Activated T-cell treated with anti-CD3 and anti-CD28 coated beads, Interleukin-2, amount 50 U/mL, for 4 hours (primary cell): ENCODE measurements around the gene AKAP17A. TPM values are rescaled to one million over a fixed set of nuclear protein-coding genes. Genes with fewer than 3 reads are reported as not detected.
A peak's percentile ranks its signal among the peaks of the same experiment; 100 is the strongest.

Source experiments
- ATAC-seq, 2 donors: fragments of 200-7000 bp; cut with Tn5 transposase; one replicate each; pipeline ENCODE4 v1.10.0; 2021
- DNase-seq: peaks from one replicate; pipeline ENCODE4 v3.0.0-alpha.2; 2020
- H3K27me3 Mint-ChIP-seq: one replicate; pipeline ENCODE4 v1.8.0; 2021; ENCODE audit warnings: low read depth, mixed read lengths
- H3K36me3 Mint-ChIP-seq: one replicate; pipeline ENCODE4 v1.8.0; 2022; ENCODE audit warnings: mixed read lengths; ENCODE audit not compliant: insufficient read depth
- H3K4me1 Mint-ChIP-seq: one replicate; pipeline ENCODE4 v1.8.0; 2021; ENCODE audit warnings: low read depth, mixed read lengths
- H3K4me3 Mint-ChIP-seq: one replicate; pipeline ENCODE4 v1.8.0; 2021; ENCODE audit warnings: mild to moderate bottlenecking, moderate library complexity, mixed read lengths
- H3K9me3 Mint-ChIP-seq: one replicate; pipeline ENCODE4 v1.8.0; 2021; ENCODE audit warnings: mixed read lengths
- total RNA-seq, 3 donors: library from RNA; stranded (reverse); gene quantifications; one replicate each; pipeline ENCODE4 v1.2.1, GENCODE V29; 2021

AKAP17A gene
- total RNA-seq, 3 donors from 2014 or later = 56.3 to 62.6 (median 60.6) TPM

DNA sequence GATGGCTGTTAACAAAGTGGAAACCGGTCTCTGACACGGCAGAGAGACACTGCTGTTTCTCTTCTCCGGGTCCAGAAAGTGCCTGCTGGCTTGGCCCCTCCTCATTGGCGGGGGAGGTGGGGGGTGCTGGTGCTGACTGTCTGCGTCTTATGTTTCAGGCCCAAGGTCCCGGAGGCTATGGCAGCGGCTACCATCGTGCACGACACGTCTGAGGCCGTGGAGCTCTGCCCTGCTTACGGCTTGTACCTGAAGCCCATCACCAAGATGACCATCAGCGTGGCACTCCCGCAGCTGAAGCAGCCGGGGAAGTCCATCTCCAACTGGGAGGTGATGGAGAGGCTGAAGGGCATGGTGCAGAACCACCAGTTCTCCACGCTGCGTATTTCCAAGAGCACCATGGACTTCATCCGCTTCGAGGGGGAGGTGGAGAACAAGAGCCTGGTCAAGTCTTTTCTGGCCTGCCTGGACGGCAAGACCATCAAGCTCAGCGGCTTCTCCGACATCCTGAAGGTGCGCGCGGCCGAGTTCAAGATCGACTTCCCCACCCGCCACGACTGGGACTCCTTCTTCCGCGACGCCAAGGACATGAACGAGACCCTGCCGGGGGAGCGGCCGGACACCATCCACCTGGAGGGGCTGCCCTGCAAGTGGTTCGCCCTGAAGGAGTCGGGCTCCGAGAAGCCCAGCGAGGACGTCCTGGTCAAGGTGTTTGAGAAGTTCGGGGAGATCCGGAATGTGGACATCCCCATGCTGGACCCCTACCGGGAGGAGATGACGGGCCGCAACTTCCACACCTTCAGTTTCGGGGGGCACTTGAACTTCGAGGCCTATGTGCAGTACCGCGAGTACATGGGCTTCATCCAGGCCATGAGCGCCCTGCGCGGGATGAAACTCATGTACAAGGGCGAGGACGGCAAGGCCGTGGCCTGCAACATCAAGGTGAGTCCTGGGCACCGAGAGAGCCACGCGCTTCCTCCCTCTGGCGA lies 2.2 kb downstream of the AKAP17A start:
- peak overlapping the region; percentile 92 for H3K4me3 Mint-ChIP-seq
- H3K9me3 Mint-ChIP-seq = no peaks in the 10 kb centered on the region
- no peak for DNase-seq
- H3K36me3 Mint-ChIP-seq = peaks cover 37% of the 10 kb centered on the region
- no peaks in the 10 kb centered on the region for H3K27me3 Mint-ChIP-seq
- peaks cover 26% of the 10 kb centered on the region for H3K4me1 Mint-ChIP-seq
- no peak for ATAC-seq

- H3K9me3 Mint-ChIP-seq = no peaks in the 10 kb centered on the region
- peaks cover 45% of the 10 kb centered on the region for H3K36me3 Mint-ChIP-seq
- no peak overlapping the region for H3K4me3 Mint-ChIP-seq
- H3K27me3 Mint-ChIP-seq = no peaks in the 10 kb centered on the region
- no peak for DNase-seq
- H3K4me1 Mint-ChIP-seq = peaks cover 26% of the 10 kb centered on the region
- no peak for ATAC-seq
Observed at GRCh38 chrX:1595711-1596060, 4.3 kb downstream of the AKAP17A start.

- DNase-seq = no peak
- Mint-ChIP-seq H3K9me3 (no peaks in the 10 kb centered on the region), H3K36me3 (peaks cover 49% of the 10 kb centered on the region), H3K4me1 (peaks cover 26% of the 10 kb centered on the region), H3K4me3 (no peak overlapping the region), H3K27me3 (no peaks in the 10 kb centered on the region)
- ATAC-seq = no peak
Observed at GRCh38 chrX:1596676-1597344, 5.4 kb downstream of the AKAP17A start.

DNA sequence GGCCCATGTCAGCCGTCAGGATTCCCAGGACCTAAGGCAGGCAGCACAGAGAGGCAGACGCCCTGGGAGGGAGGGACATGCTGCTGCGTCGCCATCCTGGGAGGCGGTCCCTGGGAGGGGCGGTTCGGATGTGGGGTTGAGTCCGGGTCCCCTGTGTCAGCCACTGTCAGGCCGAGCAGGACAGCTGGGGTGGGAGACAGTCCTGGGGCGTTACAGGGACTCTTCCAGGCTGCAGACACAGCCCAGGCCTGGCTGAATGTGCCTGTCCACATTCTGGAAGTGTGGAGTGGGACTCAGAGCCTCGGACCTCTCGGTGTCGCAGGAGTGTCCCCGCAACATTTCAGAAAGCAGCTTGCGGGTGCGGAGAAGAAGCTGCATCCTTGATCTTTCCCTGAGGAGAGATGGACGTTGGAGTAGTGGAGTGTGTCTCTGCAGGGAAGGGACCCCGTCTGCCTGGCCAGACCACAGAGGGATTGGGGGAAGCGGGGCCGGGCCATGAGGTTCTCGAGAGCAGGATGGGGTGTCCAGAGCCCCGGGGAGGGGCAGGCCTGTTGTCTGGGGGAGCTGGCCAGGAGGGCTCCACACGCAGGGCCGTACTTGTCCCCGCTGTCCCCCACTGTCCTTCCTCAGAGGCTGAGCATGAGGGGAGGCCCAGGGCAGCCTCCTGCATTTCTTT lies 6.1 kb downstream of the AKAP17A start:
- no peaks in the 10 kb centered on the region for H3K27me3 Mint-ChIP-seq
- H3K4me3 Mint-ChIP-seq = no peak overlapping the region
- no peaks in the 10 kb centered on the region for H3K9me3 Mint-ChIP-seq
- ATAC-seq = no peak
- no peak for DNase-seq
- peaks cover 56% of the 10 kb centered on the region for H3K36me3 Mint-ChIP-seq
- H3K4me1 Mint-ChIP-seq = peaks cover 26% of the 10 kb centered on the region

DNA sequence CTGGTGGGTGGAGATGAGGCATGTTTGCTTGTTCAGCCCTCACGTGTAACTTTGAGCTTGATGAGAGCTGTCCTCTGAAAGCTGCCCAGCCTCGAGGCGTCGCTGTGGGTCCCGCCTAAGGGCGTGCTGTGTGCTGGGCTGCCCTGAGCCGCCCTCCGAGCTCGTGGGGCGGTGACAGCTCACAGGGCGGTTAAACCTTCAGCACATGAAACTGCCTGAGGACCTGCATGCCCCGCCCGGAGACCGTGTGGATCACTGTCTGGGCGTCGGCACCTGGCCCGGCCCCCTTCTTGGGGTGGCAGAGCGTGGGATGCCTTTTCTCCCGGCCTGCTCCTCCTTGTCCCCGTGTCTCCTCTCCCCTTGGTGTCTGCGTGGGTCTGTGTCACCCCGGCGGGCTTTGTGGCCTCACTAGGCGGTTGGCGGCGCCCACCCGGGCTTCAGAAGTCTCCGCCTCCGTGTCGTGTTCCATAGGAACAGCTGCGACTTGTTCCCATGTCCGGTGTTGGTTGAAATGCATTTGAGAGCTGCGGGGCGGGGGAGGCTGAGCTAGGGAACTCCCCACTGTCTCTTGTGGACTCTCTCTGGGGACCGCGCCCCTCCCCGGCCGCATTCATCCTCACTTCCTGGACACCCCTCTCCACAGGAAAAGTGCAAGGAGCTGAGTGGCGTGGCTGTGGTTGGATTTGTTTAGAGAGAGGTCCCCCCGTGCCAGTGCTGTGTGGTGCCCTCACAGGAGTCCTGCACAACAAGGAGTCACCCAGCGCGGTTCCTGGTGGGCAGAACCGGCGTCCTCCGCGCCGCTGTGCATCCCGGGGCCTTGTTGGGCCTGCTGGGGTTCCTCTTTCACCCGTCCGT lies 6.8 kb downstream of the AKAP17A start:
- peaks cover 60% of the 10 kb centered on the region for H3K36me3 Mint-ChIP-seq
- H3K27me3 Mint-ChIP-seq = no peaks in the 10 kb centered on the region
- no peak overlapping the region for H3K4me3 Mint-ChIP-seq
- H3K9me3 Mint-ChIP-seq = no peaks in the 10 kb centered on the region
- peaks cover 18% of the 10 kb centered on the region for H3K4me1 Mint-ChIP-seq
- peak in 1 of 2 donors; percentile 17 for ATAC-seq
- no peak for DNase-seq

DNA sequence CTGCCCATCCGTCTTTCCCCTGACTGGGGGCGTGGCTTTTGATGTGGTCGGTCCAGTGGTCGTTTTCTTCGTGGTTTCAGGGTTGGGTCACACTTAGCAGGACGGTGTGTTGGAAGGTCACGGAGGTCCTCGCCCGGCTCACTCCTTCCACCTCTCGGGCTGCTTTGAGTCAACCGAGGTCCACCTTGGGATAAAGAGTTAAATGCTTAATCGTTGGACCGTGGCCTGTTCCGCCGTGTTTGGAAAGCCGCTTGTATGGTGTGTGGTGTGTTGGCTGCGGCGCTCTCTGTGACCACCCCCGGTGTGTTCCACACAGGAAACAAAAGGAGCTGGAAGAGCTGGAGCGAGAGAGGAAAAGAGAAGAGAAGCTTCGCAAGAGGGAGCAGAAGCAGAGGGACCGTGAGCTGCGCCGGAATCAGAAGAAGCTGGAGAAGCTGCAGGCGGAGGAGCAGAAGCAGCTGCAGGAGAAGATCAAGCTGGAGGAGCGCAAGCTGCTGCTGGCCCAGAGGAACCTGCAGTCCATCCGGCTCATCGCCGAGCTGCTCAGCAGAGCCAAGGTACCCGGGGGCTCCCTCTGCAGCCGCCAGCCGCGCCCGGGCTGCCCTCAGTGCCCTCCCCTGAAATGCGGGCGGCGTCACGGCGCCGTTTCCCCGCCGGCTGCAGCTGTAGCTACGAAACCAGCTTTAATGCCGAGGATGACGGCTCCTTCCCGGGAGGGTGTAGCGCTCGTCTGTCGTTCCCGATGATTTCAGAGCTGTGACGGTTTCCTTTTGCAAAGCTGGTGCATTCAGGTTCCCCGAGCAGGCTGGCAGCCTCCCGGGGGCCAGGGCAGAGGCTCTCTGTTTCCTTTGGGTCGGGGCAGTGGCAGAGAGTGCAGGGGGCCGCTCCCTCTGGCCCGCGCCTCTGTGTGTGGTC lies 7.7 kb downstream of the AKAP17A start:
- no peak for ATAC-seq
- no peak for DNase-seq
- peaks cover 10% of the 10 kb centered on the region for H3K4me1 Mint-ChIP-seq
- peaks cover 57% of the 10 kb centered on the region for H3K36me3 Mint-ChIP-seq
- no peaks in the 10 kb centered on the region for H3K27me3 Mint-ChIP-seq
- H3K4me3 Mint-ChIP-seq = no peak overlapping the region
- H3K9me3 Mint-ChIP-seq = no peaks in the 10 kb centered on the region

GRCh38 chrX:1599791-1600405 lies 8.5 kb downstream of the AKAP17A start:
- DNase-seq (no peak), ATAC-seq (no peak)
- Mint-ChIP-seq H3K27me3 (no peaks in the 10 kb centered on the region), H3K9me3 (no peaks in the 10 kb centered on the region), H3K4me1 (peaks cover 7% of the 10 kb centered on the region), H3K36me3 (peaks cover 54% of the 10 kb centered on the region), H3K4me3 (no peak overlapping the region)

DNA sequence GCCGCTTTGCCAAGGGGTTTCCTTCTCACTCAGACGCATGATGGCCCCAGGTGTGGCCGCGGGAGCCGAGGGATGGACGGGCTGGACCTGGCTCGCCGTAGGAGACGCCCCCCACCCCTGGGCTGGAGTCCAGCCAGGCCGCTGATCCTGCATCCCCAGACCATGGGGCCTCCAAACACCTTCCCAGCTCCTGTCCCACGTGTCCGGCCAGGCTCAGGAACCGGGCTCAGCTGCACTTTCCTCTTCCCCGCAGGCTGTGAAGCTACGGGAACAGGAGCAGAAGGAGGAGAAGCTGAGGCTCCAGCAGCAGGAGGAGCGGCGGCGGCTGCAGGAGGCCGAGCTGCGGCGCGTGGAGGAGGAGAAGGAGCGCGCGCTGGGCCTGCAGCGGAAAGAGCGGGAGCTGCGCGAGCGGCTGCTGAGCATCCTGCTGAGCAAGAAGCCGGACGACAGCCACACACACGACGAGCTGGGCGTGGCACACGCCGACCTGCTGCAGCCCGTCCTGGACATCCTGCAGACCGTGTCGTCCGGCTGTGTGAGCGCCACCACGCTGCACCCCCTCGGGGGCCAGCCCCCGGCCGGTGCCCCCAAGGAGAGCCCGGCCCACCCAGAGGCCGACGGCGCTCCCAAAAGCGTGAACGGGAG lies 9.1 kb downstream of the AKAP17A start:
- Mint-ChIP-seq H3K27me3 (no peaks in the 10 kb centered on the region), H3K4me1 (peaks cover 2% of the 10 kb centered on the region), H3K9me3 (no peaks in the 10 kb centered on the region), H3K36me3 (peaks cover 50% of the 10 kb centered on the region), H3K4me3 (no peak overlapping the region)
- ATAC-seq = no peak
- DNase-seq = no peak

- DNase-seq (no peak), ATAC-seq (no peak)
- Mint-ChIP-seq H3K4me1 (no peaks in the 10 kb centered on the region), H3K4me3 (no peak overlapping the region), H3K27me3 (no peaks in the 10 kb centered on the region), H3K36me3 (peaks cover 46% of the 10 kb centered on the region), H3K9me3 (no peaks in the 10 kb centered on the region)
Observed at GRCh38 chrX:1601051-1601767, 9.8 kb downstream of the AKAP17A start.

DNA sequence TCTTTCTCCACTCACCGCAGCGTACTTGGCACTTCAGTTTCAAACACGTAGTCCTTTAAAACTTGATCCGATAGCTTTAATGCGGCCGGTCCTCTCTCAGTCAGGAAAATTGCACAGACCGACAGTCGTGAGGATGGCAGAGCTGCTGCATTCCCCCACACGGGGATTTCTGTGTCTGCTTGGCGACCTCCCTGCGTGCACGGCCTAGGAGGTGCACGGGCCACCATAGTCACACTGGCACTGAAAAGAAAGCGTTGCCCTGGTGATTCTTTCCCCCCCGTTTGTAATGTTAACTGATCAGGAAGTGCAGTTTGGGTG lies 10.3 kb downstream of the AKAP17A start:
- no peak for DNase-seq
- no peak for ATAC-seq
- H3K36me3 Mint-ChIP-seq = peaks cover 45% of the 10 kb centered on the region
- no peaks in the 10 kb centered on the region for H3K4me1 Mint-ChIP-seq
- no peaks in the 10 kb centered on the region for H3K27me3 Mint-ChIP-seq
- no peaks in the 10 kb centered on the region for H3K9me3 Mint-ChIP-seq
- no peak overlapping the region for H3K4me3 Mint-ChIP-seq

GRCh38 chrX:1602299-1602698 lies 10.9 kb downstream of the AKAP17A start:
- no peaks in the 10 kb centered on the region for H3K4me1 Mint-ChIP-seq
- H3K27me3 Mint-ChIP-seq = no peaks in the 10 kb centered on the region
- no peak overlapping the region for H3K4me3 Mint-ChIP-seq
- no peak for ATAC-seq
- no peaks in the 10 kb centered on the region for H3K9me3 Mint-ChIP-seq
- no peak for DNase-seq
- peaks cover 40% of the 10 kb centered on the region for H3K36me3 Mint-ChIP-seq

DNA sequence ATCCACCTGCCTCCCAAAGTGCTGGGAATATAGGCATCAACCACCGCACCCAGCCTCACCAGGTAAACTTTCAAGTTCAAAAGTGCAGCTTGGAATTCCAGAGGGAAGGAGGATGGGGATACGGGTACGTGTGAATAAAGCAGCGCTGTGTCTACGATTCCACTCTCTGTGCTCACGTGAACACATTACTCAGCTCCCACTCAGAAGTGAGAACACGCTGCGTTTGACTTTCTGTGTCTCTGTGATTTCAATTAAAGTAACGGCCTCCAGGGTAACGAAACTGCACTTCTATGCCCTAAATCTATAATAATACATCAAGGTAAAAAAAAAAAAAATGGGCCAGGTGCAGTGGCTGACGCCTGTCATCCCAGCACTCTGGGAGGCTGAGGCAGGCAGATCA lies 15.1 kb downstream of the AKAP17A start:
- Mint-ChIP-seq H3K36me3 (peaks cover 23% of the 10 kb centered on the region), H3K4me1 (no peaks in the 10 kb centered on the region), H3K9me3 (no peaks in the 10 kb centered on the region), H3K27me3 (no peaks in the 10 kb centered on the region), H3K4me3 (no peak overlapping the region)
- DNase-seq (no peak), ATAC-seq (no peak)
